Osteocyte (in vitro differentiated cells): ENCODE results near the gene TM4SF4. TPM values are rescaled to one million over a fixed set of nuclear protein-coding genes. Genes with fewer than 3 reads are reported as not detected.

Source experiments
- DNase-seq: peaks from one replicate; pipeline ENCODE4 v3.0.0; 2021; ENCODE audit warnings: mixed read lengths; ENCODE audit not compliant: unreplicated experiment; ENCODE audit errors: extremely low spot score
- H3K27ac Mint-ChIP-seq: one replicate; pipeline ENCODE4 v1.8.0; 2021; ENCODE audit warnings: mild to moderate bottlenecking, mixed read lengths; ENCODE audit not compliant: unreplicated experiment
- H3K27me3 Mint-ChIP-seq: one replicate; pipeline ENCODE4 v1.8.0; 2021; ENCODE audit warnings: mixed read lengths; ENCODE audit not compliant: unreplicated experiment
- H3K36me3 Mint-ChIP-seq: one replicate; pipeline ENCODE4 v1.8.0; 2021; ENCODE audit warnings: mixed read lengths; ENCODE audit not compliant: unreplicated experiment
- H3K4me1 Mint-ChIP-seq: one replicate; pipeline ENCODE4 v1.8.0; 2021; ENCODE audit warnings: mixed read lengths; ENCODE audit not compliant: unreplicated experiment
- H3K4me3 Mint-ChIP-seq: one replicate; pipeline ENCODE4 v1.8.0; 2021; ENCODE audit warnings: mild to moderate bottlenecking, moderate library complexity, mixed read lengths; ENCODE audit not compliant: unreplicated experiment
- H3K9me3 Mint-ChIP-seq: one replicate; pipeline ENCODE4 v1.8.0; 2021; ENCODE audit warnings: mixed read lengths; ENCODE audit not compliant: unreplicated experiment
- total RNA-seq: library from RNA; stranded (reverse); gene quantifications from 2 replicates; pipeline ENCODE4 v1.2.1, GENCODE V29; 2021
- TF ChIP-seq, protein P1 (sequence below): fragments of 200-600 bp; sonication (generic); IDR thresholded peaks from 2 replicates; pipeline ENCODE4 v1.5.0; 2021; ENCODE audit warnings: antibody characterized with exemption, mild to moderate bottlenecking, moderate library complexity

The TM4SF4 gene
- total RNA-seq, 1 donor from 2014 or later = not detected

DNA sequence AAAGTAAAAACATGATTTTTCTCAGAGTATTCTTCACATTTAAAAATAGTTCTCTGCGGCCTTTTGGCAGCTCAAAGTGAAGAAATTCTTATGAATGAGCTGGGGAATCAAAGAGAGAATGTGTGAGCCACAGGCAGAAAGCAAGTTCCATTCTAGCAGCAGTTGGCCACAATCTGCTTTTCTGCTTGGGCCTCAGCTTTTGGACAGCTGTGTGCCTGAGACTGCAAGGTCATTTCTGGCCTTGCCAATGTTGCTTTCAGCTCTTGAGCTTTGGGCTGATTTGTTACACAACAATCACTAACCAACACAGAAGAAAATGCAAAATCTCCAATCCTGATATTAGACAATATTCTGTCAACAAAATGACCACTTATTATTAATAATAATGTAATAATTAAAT lies 14.4 kb upstream of the TM4SF4 start:
- TF ChIP-seq, protein P1, sequence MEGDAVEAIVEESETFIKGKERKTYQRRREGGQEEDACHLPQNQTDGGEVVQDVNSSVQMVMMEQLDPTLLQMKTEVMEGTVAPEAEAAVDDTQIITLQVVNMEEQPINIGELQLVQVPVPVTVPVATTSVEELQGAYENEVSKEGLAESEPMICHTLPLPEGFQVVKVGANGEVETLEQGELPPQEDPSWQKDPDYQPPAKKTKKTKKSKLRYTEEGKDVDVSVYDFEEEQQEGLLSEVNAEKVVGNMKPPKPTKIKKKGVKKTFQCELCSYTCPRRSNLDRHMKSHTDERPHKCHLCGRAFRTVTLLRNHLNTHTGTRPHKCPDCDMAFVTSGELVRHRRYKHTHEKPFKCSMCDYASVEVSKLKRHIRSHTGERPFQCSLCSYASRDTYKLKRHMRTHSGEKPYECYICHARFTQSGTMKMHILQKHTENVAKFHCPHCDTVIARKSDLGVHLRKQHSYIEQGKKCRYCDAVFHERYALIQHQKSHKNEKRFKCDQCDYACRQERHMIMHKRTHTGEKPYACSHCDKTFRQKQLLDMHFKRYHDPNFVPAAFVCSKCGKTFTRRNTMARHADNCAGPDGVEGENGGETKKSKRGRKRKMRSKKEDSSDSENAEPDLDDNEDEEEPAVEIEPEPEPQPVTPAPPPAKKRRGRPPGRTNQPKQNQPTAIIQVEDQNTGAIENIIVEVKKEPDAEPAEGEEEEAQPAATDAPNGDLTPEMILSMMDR = no peak
- H3K4me1 Mint-ChIP-seq = peaks cover 34% of the 10 kb centered on the region
- DNase-seq = no peak
- no peaks in the 10 kb centered on the region for H3K36me3 Mint-ChIP-seq
- H3K27me3 Mint-ChIP-seq = no peaks in the 10 kb centered on the region
- no peak overlapping the region for H3K4me3 Mint-ChIP-seq
- no peak overlapping the region for H3K27ac Mint-ChIP-seq
- H3K9me3 Mint-ChIP-seq = no peaks in the 10 kb centered on the region

DNA sequence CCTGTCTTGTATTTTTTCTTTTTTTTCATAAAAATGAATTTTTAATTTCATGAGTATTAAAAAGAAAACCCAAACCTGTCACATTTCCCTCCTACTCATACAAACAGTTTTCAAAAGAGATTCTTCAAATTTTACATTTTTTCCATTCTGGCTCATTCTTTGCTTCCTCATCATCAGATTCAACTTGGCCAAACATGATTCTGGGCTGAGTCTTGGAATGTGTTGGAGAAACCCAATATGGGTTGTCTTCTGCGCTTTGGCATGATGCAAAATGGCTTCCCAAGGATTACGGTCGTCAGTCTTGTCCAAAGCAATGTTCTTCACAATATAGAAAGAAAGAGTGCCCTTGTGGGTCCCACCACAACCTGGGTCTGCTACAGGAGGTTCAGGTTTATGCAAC lies 12.4 kb upstream of the TM4SF4 start:
- Mint-ChIP-seq H3K9me3 (no peaks in the 10 kb centered on the region), H3K27ac (peak overlapping the region; percentile 82)

DNA sequence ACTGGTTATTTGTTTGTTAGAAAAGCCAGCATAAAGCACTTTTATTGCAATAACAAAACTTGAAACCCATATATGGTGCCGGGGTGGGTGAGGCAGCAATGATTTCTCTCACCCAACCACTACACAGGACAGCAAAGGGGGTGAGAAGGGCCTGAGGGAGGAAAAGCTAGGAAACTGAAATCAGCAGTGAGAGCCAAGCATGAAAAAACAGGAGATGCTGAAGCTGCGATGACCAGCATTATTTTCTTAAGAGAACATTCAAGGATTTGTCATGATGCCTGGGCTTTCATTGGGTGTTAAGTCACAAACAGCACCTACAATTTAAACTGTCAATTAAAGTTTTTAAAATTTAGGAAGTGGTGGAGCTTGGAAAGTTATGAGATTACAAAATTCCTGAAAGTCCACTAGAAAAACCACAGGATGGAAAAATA lies 11.9 kb upstream of the TM4SF4 start:
- H3K4me1 Mint-ChIP-seq = peaks cover 59% of the 10 kb centered on the region

More for the DNA sequence above, 12.4 kb upstream of the TM4SF4 start:
- Mint-ChIP-seq H3K4me1 (peaks cover 54% of the 10 kb centered on the region), H3K36me3 (no peaks in the 10 kb centered on the region), H3K27me3 (no peaks in the 10 kb centered on the region), H3K4me3 (no peak overlapping the region)
- DNase-seq = no peak
- TF ChIP-seq, protein P1 = no peak

DNA sequence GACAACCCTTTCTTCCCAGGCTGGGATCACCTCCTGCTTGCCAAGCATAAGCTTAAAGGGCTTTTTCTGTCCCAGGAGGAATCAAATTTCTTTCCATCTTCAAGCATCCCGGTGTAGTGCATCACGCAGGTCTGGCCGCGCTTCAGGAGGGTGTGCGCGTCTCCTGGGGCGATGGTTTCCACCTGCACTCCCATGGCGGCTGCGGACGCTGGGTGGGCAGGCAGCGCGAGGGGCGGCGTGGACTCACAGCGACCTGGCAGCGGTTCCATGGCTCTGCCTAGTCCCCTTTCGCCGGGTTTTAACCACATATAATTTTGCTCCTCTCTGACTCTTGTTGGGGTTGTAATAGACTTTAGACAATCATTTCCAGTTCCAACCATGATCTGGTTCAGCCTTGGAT lies 10.6 kb upstream of the TM4SF4 start:
- H3K36me3 Mint-ChIP-seq = no peaks in the 10 kb centered on the region
- no peaks in the 10 kb centered on the region for H3K27me3 Mint-ChIP-seq
- no peak overlapping the region for H3K4me3 Mint-ChIP-seq
- TF ChIP-seq, protein P1 = no peak
- no peaks in the 10 kb centered on the region for H3K9me3 Mint-ChIP-seq
- peak overlapping the region; percentile 20 for H3K27ac Mint-ChIP-seq
- no peak for DNase-seq
- peaks cover 73% of the 10 kb centered on the region for H3K4me1 Mint-ChIP-seq

More for the DNA sequence above, 11.9 kb upstream of the TM4SF4 start:
- no peak overlapping the region for H3K4me3 Mint-ChIP-seq
- DNase-seq = no peak
- H3K9me3 Mint-ChIP-seq = no peaks in the 10 kb centered on the region
- TF ChIP-seq, protein P1 = no peak
- H3K36me3 Mint-ChIP-seq = no peaks in the 10 kb centered on the region
- peak overlapping the region; percentile 82 for H3K27ac Mint-ChIP-seq
- H3K27me3 Mint-ChIP-seq = no peaks in the 10 kb centered on the region

DNA sequence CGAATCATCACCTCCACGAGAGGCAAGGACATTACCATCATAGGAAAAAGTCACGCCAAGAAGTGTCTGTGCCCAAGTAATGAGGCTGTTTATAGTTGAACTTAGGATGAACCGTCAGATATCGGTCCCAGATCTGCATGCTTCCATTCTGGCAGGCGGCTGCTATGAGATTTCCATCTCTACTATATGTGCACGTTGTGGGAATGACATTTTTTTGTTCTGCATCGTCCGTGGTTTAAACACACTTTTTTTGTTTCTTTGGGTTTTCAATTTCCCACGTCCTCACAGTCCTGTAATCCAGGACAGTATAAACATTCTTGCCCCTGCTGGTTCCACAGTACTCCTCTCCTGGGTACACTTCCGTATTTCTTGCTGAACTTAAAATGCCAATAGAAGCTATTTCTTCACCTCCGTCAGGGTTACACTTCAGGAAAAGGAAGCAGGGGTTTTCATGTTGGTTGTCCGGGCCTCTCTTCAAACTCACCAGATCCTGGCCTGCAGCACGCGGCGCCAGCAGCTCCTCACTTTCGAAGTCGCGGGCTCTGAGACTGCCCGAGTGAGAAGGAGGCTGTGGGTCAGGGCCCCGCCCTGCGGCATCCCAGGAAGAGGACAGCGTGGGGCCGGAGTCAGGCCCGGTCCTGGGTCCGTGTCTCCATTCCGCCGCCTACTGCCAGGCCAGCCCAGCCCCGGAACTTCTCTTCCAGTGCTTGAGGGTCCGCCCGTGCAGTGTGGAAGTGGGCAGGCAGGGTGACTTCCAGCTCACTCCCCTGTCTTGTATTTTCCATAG lies 9.8 kb upstream of the TM4SF4 start:
- no peaks in the 10 kb centered on the region for H3K27me3 Mint-ChIP-seq
- H3K4me1 Mint-ChIP-seq = peaks cover 77% of the 10 kb centered on the region
- peak overlapping the region; percentile 90 for H3K27ac Mint-ChIP-seq
- DNase-seq = no peak
- no peak overlapping the region for H3K4me3 Mint-ChIP-seq
- H3K9me3 Mint-ChIP-seq = no peaks in the 10 kb centered on the region
- no peaks in the 10 kb centered on the region for H3K36me3 Mint-ChIP-seq
- TF ChIP-seq, protein P1 = no peak
